SK-N-MC (cell line): Measurements from ENCODE around the gene DHRS7B.

Experiments used
- EZH2 ChIP-seq: fragments of 200-600 bp; sonication (generic); IDR thresholded peaks from one replicate; pipeline ENCODE4 v1.6.1; 2017; ENCODE audit warnings: antibody characterized with exemption
- FOXP2 ChIP-seq: optimal IDR thresholded peaks from 2 replicates; pipeline ENCODE3; 2011; ENCODE audit warnings: mild to moderate bottlenecking, moderate library complexity; ENCODE audit not compliant: insufficient read depth; ENCODE audit errors: extremely low read length, control extremely low read depth
- POLR2AphosphoS5 ChIP-seq: IDR thresholded peaks from 2 replicates; pipeline ENCODE4 v1.6.1; 2012; ENCODE audit warnings: mild to moderate bottlenecking, low read depth, low read length, borderline replicate concordance

DNA sequence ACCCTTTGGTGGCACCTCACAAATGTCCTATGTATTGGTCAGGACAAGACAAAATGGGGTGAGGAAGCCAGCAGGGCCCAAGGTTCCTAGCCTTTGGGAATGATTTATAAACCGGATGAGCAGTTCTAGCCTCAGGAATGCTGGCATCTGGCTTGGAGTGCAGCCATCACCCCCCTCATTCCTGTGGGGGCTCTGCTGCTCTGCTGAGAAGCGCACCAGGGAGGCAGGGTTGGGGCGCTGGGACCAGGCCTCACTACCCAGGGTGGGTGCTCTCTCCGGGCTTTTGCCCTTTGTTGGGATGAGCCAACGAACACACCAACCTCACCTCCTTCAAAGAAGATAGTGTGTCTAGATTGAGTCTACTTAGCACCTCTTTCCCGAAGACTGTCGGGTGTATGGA, 47.9 kb downstream of the DHRS7B start:
- no peak for TF ChIP-seq POLR2AphosphoS5
- no peak for TF ChIP-seq EZH2
- no peak for TF ChIP-seq FOXP2
